Measurements from ENCODE around the gene PLPP6.
A peak's percentile ranks its signal among the peaks of the same experiment; 100 is the strongest.
"Not testable (repeated sequence)": the region's sequence is repeated elsewhere in the genome, so short reads cannot be mapped to it uniquely, and the experiment has no call there.

Gene PLPP6

GRCh38 chr9:4662108-4662988 lies at the start of gene PLPP6:
Gene PLPP6 (plus strand): TSS chr9:4662294. CDS start chr9:4662376, 82 bp downstream.
- DNase-seq, result peak; percentile 90

DNA sequence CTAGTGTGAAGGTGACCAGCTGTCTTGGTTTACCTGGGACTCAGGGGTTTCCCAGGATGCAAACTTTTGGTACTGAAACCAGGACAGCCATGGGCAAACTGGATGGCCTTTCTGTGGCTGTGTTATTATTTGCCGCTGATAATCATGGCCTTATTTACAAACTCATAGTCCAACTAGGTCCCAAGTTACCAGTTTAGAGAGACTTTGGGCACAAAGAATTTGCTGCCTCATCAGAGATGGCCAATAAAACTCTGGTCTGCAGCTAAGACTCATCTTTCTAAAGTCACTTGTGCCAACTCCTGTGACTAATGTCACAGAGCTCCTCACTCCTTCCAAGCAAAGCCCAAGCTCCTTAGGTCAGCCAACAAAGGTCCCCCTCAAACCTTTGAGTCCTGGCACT lies 47.5 kb upstream of the PLPP6 start:
- no peak for DNase-seq

DNA sequence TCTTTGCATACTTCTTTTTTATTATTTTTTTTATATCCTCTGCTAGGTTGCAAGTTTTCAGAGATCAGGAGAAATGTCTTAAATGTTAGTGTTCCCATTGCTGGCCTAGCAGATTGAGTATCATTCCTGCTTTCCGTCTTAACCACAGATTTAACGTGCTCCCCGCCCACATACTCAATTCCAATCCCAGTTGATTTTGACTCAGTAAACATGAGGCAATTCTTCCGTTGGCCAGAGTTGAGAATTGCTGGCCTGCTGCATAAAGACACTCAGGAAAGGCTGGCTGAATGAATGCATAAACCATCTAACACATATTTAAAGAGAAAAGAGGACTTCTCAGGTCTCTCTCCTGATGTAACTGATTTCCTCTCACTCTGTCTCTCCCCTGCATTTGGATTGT lies 46.8 kb upstream of the PLPP6 start:
- no peak for DNase-seq

DNA sequence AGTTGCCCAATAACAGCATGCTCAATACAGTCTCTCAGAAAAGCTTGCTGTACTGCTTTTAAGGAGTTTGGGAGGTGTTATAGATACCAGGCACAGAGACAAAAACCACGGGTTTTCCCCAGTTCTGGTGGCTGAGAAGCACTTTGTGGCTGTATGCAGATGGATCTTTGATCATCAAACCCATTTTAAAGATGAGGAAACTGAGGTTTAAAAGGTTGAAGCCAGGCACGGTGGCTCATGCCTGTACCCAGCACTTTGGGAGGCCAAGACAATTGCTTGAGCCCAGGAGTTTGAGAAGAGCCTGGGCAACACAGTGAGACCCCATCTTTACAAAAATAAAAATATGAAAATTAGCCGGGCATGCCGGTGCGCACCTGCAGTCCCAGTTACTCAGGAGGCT lies 46.3 kb upstream of the PLPP6 start:
- DNase-seq, result no peak

DNA sequence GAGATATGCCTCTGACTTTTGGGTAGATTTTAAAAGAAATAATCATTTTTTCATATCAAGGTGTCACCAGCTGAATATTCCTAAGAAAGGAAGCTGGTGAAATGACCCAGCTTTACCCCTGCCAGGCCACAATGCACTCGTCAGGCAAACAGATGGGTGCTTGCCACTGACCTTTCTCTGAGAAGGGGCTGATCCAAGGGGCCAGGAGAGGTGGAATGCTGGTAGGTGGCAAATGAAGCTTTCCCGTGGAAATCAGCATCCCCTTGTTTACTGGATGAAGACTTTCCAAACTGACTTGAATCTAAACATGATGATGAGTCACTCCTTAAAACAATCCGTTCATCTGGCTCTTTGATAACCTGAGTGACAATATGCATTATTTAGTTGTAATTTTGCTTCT lies 44.3 kb upstream of the PLPP6 start:
- no peak for DNase-seq

DNA sequence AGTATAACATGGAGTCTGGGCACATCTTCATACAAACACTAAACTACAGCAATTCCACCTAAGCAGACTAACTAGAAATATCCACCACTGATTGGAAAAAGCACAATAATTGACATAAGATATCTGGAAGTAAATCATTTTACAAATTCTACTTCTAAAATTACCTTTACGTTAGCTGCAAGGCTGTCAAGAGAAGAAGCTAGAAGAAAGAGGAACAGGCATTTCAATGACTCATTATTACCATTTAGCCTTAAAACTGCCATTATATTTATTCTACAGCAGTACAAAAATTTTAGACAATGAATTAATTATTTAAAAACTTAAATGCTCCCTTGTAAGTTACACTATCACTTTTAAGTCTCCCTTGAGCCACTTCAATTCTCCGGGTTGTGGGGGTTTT lies 43.4 kb upstream of the PLPP6 start:
- no peak for DNase-seq

DNA sequence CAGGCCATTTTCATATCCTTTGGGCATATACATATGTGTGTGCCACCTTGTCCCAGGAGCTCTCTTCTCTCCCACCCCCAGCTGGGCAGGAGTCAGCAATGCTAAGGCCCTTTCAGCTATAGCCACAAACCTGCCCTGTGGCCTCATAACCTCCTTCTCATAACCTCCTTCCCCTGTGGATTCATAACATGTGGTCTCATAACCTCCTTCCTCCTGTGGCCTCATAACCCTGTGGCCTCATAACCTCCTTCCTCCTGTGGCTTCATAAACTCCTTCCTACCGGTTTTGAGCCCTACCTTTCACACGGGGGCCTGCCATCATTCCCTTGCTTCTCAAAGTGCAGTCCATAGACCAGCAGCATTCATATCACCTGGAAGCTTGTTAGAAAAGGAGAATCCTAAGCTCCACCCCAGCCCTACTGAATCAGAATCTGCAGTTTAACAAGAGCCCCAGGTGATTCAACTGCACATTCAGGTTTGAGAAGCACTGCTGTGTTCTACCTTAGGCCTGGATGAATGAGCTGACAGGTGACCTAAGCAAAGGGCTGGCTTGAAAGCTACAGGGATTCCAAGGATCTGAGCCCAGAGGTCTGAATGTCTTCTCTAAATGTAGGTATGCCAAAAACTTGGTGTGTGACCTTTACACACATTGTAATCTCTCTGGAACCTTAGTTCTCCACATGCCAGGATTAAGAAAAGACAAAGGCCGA lies 41.9 kb upstream of the PLPP6 start:
- DNase-seq, result no peak

DNA sequence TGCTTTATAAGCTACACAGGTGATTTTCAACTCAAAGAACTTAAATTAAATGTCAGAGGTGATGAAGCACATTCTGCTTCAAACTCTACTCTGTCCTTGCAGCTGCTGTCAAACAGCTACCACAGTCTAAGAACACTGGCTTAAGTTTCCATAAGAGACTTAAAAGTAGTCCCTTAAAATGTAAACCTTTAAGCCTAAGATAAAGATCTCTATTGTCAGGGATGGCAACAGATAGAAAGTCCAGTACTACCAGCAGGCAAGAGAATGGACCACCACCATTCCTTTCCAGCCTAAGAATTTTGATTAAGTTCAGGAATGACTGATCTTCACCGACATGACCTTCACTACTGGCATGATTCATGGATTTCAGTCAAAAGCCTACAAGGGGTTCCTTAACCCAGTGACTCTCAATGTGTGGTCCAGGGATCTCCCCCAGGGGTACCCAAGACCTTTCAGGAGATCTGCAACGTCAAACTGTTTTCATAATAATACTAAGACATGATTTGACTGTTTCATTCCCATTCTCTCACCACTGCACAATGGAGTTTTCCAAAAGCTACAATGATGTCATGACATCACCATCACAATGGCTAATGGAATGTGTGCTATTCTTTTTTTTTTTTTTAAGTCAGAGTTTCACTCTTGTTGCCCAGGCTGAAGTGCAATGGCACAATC lies 41.1 kb upstream of the PLPP6 start:
- DNase-seq, result no peak

- no peak for DNase-seq
These were observed 40.1 kb upstream of the PLPP6 start for GRCh38 chr9:4622016-4622415.

DNA sequence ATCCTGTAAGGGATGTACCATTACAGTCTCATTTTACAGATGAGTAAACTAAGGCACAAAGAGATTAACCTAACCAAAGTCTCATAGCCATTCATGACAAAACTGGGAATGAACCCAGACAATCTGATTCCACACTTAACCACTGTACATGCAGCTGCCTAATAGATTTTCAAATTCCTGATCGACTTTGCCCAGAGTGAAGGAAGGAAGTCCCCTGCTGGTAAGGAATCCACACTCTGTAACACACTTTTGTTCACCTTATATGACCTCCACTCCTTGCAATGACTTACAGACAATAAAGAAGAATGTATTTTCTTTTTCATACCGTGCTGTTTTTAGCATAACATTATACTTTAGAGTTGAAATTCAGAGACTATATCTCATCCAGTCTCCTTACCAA lies 31.3 kb upstream of the PLPP6 start:
- DNase-seq, result no peak

GRCh38 chr9:4638968-4639367 lies 23.1 kb upstream of the PLPP6 start:
- no peak for DNase-seq

- no peak for DNase-seq
These were observed 22.7 kb upstream of the PLPP6 start for GRCh38 chr9:4639420-4639819.

GRCh38 chr9:4640027-4640426 lies 22.1 kb upstream of the PLPP6 start:
- DNase-seq, result no peak

- no peak for DNase-seq
These were observed 19.7 kb upstream of the PLPP6 start for GRCh38 chr9:4642351-4642750.

- no peak for DNase-seq
These were observed 8.0 kb upstream of the PLPP6 start for GRCh38 chr9:4654084-4654483.

DNA sequence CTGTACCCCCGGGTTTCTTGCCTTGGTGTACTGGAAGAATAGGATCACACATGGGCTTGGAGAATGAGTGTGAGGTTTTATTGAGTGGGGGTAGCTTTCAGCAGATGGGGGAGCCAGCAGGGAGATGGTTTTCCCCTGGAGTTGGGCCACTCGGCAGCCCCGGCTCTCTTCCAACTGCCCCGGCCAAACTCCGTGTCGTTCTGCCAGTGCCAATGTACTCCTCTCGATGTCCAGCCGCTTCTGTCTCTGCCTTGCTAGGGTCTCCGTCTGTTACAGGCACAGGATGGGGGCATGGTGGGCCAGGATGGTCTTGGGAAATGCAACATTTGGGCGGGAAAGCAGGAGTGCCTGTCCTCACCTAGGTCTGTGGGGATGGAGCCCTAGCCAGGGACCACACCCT lies 7.6 kb upstream of the PLPP6 start:
- no peak for DNase-seq

GRCh38 chr9:4656196-4656595 lies 5.9 kb upstream of the PLPP6 start:
- DNase-seq, result not testable (repeated sequence)

DNA sequence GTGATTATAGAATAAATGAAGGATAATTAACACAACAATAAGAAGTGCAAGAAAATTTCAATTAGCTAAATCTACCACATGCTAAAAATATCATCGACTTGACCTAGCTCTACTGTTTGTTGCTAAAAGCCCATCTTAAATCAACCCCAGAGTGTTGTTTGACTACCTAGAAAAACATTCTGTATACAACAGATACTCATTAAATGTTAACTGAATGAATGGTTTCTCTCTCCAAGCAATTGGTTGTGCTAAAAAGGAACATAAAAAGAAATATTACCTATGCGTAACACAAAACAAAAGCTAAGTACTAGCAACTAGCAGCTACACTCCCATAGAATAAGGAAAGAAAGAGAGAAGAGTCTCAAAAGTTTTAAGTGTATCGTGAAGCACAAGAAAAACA lies 5.5 kb upstream of the PLPP6 start:
- DNase-seq, result no peak

- DNase-seq, result no peak
These were observed 4.5 kb upstream of the PLPP6 start for GRCh38 chr9:4657426-4658159.

DNA sequence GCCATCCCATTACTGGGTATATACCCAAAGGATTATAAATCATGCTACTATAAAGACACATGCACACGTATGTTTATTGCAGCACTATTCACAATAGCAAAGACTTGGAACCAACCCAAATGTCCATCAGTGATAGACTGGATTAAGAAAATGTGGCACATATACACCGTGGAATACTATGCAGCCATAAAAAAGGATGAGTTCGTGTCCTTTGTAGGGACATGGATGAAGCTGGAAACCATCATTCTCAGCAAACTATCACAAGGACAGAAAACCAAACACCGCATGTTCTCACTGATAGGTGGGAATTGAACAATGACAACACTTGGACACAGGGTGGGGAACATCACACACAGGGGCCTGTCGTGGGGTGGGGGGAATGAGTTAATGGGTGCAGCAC lies 1.4 kb upstream of the PLPP6 start:
- DNase-seq, result not testable (repeated sequence)

DNA sequence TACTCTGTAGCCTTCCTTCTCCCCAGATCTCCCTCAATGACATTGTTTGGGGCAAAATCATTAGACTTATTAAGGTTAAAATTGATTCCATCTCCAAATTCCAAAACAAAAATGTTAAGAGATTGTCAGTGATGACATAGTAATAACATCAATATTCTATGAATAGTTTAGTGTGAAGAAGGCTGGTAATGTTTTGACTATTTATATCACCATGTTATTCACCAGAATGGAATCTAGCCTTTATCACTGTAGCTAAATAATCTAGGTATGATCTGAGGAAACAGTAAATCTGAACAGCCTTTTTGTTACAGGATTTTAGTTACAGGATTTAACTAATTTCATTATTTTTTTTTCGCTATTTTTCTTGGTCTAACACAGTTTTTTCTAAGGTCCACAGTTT lies 929 bp upstream of the PLPP6 start:
- DNase-seq, result no peak

DNA sequence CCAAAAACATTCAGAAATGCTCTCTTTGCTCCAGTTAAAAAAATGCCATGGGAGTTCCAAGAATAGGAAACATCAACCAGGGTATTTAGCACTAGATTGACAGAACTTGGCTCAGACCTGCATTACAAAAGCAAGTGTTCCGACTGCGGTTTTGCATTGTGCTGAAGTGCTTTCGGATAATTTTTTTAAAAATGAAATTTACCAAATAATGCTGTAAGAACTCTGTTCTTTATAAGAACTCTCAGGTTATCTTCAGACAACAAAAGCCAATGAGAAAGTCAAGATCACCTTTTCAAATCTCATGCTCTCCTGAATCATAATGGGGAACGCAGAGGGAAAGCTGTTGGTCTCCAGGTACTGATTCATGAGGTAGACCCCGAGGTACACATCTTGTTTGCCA lies 483 bp upstream of the PLPP6 start:
- no peak for DNase-seq
